Measurements from ENCODE around the gene TAGLN2.

Gene TAGLN2

DNA sequence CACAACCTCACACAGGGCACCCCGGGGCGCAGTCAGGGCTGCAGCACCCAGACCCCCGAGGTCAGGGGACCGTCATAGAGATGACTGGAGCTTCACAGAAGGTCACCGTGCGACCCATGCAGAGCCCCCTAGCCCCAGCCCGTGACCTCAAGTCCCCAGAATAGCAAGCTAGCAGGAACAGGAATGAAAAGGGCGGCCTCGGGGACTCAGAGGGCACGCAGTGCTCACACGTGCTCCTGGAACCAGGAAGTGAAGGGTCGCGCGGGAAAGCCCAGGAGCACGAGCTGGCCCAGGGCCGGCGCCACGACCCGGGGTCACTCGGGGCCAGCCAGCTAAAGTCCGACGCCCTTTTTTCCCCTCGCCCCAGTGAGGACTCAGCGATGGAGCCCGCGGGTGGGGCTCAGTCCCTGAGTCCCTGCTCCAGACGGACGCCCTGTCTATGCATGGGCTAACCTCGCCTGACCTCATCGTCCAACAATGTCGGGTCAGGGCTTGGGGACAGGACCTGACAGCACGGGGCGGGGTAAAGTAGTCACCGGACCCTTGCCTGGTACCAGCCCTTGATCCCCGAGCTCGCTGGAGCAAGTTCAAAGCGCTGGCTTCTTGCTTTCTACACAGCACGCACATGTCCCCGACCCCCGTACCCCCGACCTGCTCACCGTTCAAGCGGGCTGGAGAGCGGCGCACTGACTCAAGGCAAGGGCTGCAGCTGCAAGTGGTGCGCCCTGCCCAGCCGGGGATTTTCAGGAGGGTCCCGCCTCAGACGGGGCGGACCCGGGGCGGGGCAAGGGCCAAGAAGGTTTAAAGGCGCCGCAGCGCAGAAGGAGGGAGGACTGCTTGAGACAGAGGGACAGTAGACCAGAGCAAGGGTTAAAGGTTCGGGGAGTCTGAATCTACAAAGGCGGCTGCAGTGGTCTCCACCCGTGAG lies at the start of gene TAGLN2:
TSS of gene TAGLN2 (minus strand) at position 717 of the 928 bp plus-strand sequence. CDS start 4,998 bp downstream, outside the sequence.
- DNase-seq = peak; percentile 87 to 91

DNA sequence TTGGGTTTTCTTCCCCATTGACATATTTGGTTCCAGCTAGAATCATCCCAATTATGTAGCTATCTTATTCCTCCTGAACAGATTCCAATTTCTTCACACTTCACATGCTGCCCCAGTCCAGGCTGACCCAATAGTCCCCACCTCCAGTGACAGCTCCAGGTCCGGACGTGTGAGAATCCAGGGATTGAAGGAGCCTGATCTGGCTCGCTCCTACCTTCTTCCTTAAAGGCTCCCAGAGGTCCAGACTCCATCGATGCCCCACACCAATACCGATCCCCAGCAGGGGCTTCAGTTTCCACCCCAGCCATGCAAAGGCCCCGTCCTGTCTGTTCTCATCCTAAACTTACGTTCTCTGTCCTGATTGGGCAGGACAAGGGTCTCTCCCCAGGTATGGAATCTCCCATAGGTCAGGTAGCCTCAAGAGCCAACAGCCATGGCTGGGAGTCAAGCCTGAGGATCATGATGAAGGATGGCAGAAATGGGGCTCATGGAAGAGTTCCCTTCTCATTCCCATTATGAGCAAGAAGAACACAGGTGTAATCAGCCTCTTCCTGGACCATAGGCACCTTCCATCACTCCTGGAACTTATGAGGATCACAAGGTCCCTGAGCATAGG lies 49.2 kb upstream of the TAGLN2 start:
- no peak for DNase-seq

DNA sequence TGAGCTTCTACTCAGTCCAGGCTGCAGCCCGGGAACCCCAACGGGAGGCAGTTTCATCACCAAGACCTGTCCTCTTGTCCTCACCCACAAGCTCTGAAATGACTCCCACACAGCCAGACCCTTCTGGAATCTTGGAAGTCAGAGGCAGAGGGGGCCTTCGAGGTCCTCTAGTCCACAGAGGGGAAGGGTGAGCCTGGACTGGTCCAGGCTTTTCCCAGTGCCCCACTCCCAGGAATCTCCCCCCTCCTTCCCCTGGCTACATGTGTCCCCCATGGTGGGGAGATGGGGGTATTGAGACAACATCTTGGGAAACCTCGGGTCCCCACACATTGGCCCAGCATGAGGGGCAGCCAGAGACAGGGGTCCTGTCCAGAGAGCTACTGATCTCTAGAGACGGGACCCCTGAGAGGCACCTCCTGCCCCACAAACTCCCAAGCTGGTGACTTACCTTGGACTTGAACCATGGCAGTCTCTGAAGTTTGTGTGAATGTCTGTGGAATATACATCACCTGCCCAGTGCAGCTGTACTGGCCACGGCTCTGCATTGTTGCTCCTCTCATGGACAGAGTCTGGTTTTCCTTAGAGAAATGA lies 48.1 kb upstream of the TAGLN2 start:
- DNase-seq = no peak

DNA sequence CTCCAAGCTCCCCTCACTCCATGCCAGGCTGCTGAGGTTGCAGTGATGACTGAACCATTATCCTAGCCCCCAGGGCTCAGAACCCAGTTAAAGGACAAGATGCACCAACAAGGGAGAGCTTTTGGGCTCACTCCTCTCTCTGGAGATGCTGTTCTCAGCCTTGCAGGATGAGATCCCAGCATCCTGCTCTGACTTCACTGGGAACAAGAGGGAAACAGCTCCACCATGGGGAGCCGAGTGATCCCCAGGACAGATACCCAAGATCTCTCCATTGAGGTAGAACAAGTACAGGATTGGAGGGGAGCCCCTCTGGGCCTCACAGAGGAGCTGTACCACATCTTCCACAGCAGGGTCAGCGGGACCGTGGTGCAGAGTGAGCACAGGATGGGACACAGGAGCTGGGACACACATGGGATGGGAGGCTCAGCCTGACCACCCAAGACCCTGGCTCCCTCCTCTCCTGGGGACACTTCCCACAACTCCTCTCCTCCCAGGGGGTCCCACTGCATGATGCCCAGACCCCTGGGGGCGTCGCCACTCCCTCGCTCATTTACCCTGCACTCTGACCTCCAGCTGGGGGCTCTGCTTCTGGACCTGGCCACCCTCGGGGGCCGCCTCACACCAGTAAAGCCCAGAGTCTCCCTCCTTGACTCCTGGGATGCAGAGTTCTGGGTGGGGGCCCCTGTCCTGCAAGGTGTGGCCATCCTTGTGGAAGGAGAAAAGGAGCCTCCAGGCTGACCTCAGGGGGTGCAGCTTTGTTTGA lies 47.3 kb upstream of the TAGLN2 start:
- no peak for DNase-seq

DNA sequence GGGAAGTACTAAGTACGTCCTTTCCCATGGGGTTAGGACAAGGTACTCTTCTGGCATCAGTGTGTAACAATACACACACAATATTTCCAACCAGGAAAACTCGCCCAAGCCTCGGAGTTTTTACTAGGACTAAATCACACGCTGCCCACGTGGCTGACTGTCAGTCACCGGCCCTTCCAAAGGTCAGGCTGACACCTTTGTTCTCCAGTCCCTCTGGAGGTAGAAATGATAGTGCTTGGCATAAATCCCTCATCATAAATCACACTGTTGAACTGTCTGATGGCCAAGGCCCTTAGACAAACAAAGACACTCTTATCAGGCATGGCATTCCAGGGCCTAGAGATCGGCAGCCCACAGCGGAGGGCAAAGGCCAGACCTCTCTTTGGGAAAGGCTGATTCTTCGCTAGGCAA lies 45.6 kb upstream of the TAGLN2 start:
- DNase-seq = no peak

DNA sequence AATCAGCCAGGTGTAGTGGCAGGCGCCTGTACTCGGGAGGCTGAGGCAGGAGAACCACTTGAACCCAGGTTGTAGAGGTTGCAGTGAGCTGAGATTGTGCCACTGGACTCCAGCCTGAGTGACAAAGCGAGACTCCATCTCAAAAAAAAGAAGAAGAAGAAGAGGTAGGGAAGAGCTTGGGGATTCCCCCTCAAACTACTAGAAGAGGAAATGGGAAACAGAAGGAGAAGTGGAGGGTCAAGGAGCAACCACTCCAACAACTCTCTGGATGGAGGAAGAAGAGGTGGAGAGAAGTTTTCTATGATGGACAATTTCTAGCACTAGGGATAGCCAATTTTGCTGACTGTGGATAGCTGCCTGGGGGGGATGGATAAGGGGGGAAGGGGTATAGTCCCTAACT lies 43.6 kb upstream of the TAGLN2 start:
- no peak for DNase-seq

DNA sequence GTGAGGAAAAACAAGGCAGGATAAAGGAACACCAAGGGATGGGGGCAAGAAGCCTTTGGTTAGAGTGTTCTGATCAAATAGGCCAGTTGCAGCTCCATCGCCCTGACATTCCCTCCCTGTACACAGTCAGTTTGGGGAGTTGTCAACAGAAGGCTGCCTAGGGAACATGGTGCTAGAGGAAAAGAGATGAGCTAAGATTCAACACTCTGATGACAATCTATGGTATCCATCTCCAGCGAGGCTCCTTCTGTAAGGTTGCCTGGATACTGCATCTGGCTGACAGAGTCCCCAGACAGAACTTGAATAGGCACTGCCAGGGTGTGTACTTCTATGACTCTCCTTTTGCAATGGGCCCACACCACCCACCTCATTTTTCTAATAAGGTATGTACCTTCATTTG lies 40.0 kb upstream of the TAGLN2 start:
- DNase-seq = no peak

DNA sequence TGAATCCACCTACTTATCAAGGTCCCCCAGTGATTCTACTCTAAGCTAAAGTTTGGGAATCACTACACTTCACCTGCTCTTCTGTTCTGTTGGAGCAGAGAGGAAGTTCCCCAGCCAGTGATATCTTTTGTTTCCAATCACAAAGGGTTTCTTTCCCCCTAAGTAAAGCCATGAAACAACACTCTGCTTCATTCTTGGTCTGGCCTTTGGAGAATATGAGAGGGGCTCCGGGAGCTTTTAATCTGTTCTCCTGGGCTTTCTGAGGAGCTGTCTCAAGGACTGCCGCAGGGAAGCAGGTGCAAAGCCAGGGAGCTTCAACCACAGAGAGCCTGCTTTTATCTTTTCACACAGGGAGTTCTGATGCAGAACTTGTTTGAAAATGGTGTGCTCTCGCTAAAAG lies 38.8 kb upstream of the TAGLN2 start:
- DNase-seq = no peak

DNA sequence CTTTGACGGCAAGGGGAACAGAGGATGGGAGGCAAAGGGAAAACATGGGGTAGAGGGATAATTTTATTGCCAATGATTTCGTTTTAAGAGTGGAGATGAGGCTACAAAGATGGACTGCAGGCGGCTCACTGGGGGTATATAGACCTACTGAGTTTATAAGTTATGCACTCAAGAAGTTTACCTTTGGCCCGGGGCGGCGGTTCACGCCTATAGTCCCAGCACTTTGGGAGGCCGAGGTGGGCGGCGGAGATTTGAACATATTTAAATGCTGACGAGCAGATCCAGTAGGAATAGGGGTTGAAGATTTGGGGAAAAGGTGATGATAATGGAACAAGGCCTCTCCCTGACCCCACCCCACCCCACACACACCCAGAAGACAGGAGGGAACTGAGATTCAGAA lies 36.9 kb upstream of the TAGLN2 start:
- DNase-seq = no peak

DNA sequence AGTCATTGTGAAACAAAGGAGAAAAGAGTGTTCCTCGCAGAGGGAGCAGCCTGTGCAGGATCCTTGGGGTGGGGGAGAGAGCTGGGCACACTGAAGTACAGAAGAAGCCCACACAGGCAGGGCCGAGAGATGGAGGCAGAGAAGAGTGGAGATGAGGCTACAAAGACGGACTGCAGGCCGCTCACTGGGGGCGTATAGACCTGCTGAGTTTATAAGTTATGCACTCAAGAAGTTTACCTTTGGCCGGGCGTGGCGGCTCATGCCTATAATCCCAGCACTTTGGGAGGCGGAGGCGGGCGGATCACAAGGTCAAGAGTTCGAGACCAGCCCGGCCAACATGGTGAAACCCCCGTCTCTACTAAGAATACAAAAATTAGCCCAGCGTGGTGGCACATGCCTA lies 36.3 kb upstream of the TAGLN2 start:
- DNase-seq = no peak

DNA sequence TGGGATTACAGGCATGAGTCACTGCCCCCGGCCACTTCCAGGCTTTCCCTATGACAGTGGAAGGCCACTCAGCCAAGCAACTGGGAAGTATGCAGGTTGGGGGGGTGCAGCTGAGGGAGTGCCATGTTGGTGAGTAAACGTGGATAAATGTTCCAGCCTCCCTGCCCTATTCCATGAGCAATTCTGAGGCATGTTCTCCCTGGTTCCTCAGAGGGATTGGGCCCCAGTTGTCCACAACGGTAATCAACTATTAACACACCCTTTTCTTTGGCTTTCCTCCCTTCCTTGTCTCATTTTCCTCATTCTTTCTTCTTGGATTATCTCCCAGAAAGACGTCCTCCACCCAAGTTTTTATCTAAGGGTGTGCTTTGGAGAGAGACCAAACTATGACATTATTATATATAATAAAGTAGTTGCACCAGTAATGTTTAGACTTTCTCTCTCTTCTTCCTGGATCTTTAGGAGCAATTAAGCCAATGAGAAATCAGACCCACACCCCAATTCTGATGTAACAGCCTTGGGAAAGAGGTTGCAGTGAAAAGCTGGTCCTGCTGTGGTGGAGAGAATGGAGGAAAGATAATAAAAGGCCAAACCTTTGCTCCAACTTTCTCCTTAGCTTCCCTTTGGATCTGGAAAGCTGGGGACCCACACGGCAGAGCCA lies 35.5 kb upstream of the TAGLN2 start:
- DNase-seq = no peak

DNA sequence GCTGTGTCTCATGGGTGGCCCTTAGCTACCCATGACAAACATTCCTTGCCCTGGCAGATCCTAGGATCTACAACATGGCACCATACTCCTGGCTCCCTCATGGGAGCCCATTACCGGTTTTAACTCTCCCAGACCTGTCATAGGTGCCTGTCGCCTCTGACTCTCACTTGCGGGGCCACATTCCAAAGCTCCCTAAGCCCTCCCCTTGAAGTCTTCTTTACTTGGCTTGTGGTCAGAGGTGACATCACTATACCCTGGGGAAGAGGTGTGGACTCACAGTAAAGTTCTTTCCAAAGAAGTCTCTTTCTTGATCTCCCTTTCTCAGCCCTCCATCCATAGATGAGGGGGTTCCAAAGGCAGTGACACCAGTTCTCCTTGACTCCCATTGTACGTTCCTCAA lies 34.1 kb upstream of the TAGLN2 start:
- DNase-seq = no peak

DNA sequence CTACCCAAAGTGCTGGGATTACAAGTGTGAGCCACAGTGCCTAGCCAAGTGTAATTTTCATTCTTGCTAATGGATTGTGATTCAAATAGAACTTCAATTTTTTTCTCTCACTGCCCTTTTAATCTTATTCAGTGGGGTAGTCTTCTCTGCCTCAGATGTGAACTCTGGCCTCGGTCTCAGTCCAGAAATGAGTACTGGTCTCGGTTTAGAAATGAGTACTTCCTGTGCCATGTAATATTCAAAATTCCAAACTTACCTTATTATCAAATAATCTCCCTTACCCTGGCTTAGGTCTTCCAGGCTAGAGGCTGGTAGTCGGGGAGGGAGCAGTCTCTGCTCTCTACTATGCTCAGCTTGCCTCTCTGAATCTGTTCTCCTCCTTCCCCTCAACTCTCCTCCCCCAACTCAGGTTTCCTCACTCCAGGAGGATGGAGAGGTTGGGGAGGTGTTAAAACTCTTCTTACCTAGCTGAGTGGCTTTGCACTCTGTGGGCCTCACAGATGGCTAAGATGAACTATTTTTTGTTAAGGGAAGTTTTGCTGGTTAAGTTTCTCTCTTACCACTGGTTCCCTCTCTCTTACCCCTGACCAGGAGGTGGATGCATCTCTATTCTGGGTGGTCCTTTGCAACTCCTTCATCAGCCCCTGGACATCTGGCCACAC lies 33.5 kb upstream of the TAGLN2 start:
- DNase-seq = no peak

DNA sequence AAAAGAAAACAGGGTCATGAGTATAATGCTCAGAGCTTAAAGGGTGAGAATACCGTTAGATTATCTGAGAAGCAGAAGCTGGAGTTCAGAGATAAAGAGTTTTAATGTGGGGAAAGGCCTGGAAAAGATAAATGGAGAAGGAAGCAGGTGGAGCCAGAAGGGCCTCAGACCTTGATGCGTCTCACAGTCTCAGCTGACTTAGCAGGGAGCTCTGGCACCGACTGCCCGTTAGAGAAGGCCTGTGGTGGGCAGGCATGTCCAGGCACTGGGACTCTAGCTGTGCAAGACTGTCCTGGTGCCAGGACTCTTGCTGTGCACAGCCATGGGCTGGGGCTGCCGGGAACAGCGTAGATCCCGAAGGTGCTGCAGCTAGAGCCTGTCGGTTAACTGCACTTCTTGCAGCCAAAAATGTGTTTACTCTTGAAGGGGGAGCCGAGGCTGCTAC lies 32.5 kb upstream of the TAGLN2 start:
- no peak for DNase-seq

DNA sequence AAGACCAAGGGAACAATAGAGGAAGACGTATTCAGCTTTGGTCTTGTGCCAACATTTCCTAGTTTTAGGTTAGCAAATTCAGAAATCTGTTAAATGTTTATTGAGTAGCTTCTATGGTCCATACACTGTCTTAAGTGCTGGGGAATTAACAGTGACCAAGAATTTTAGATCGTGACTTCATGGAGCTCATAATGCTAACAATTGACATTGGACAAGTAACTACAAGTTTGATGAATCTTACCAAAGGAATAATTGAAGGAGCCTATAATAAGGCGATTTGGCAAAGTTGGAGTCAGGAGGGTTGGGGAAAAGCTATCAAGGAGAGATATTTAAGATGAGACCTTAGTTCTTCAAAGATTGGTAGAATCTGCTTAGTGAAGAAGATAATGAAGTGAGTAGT lies 30.1 kb upstream of the TAGLN2 start:
- no peak for DNase-seq

DNA sequence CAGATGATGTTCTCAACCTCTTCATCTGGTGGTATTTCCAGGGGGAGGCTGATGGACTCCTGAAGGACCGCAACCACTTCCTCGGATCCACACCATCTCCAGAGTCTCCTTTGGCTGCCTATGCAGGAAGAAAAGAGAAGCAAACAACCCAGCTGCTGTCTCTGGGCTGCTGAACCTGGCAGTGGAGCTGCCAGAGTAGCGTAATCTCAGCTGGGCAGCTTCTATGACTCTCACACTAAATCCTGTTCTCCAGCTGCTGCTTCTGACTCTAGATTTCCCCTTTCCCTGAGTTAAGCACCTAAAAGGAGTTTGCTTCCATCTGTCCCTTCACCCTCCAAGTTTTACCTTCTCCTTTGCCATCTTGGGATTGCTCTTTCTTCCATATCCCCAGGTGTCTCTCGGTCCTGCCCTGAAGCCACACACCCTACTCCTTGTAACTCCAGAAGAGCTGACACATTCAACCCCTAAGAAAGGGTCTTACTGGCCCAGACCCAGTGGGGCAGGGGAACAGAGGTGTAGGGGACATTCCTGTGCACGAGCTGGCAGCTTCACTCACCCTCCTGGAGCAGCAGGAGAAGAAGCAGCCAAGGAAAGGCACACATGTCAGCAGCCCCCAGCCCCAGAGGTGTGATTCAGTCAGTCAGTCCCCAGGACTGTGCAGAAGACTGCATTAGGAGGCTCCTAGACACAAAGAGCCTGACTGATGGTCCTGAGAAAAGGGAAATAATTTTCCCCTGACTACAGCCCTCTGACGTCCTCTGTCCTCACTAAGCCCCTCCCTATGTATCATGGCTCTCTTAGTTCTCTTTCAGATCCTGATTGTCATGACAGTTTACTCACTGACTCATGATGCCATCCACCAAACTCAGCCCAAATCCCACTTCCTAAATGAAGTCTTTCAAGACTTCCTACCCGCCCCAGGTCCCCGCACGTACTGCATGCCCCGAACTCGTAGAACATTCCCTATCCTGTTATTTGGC lies 28.5 kb upstream of the TAGLN2 start, which contains the start of gene SLAMF9:
TSS of gene SLAMF9 (minus strand) at position 702 of the 980 bp plus-strand sequence. CDS start at position 602, 100 bp downstream.
- no peak for DNase-seq

DNA sequence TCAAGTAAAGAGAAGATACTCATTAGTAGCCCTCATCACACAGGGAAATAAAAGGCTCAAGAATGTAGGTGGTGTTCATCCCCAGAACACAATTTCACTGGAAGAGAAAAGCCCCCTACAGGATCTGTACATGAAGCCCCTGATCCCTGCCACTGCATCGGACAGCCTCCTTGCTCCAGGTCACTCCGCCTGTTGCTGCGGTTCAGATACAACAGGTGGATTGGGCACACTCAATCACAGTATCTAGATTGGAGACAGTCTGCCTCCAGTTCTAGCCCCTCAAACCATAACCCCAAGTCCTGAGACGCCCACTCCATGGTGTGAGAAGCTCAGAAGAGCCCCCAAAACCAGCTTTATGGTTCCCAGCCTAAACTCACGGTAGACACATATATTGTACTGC lies 27.6 kb upstream of the TAGLN2 start:
- no peak for DNase-seq

DNA sequence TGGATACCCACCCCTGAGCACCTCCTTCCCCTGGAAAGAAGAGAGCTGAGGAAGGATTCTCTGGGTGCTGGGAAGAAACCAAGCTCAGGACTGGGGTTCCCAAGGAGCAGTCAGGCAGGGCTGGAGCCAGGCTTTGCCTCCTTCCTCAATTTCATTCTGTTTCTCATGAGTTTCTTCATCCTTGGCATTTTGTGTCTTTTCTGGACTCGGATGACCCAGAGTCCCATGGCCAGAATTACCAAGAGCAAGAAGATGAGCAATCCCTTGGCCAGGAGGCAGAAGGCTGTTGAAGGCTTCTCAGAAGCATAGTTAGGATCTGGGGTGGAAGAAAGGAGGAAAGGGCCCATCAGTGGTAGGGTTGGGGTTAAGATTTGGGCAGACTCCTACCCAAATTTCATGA lies 26.2 kb upstream of the TAGLN2 start:
- no peak for DNase-seq

DNA sequence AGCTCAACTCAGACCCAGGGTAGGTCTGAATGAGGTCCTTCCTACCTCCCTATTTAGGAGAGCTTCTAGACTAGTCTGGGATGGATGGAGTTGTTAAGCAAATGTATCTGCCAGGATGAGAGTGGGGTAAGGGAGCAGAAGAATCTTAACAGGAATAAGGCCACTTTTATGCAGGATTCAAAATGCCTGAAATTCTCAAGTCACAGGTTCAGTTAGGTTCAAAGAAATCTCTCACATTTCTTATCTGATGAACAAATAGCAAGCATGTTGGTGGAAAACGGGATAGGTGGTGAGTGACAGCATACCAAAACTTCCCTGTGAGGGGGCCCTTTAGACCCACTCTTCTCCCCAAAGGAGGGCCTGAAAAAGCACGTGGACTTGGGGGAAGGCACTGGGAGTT lies 25.7 kb upstream of the TAGLN2 start:
- DNase-seq = no peak

DNA sequence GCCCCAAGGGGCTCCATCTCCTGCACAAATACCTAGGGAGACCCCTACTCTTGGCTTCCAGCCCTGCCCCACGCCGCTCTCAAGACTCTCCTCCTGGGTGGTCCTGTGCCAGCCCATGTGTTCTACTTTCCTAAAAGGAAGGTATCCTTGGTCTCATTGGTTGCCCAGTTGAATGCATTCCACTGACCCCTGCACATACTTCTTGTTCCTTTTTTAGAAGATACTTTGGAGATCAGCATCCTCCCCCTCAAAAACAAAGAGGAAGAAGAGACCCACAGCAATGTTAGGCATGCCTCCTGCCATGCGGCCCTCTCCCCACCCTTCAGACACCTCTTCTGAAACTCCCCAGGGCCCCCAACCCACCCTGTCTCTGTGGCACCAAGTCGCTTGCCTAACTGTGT lies 24.7 kb upstream of the TAGLN2 start:
- DNase-seq = no peak

DNA sequence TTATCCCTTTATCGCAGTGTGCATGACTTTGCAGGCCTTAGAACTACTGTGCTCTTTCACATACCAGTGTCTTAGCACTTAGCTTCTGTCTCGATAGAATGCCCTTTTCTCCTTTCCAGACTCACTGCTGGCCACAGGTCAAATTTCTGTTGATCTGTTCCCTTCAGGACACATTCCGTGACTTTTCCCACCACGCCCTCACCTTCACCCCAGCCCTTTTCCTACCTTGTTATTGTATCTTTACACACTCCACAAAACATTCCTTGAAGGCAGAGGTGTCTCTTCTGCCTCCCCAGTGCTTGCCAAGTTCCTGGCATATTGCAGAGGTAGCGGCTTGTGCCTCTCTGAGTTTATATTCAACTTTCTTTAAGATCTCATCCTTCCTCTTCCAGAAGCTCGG lies 23.8 kb upstream of the TAGLN2 start:
- DNase-seq = no peak
